NT2/D1 (cell line): ENCODE data around the gene SLC9A7.

Source experiments
- DNase-seq: peaks from one replicate; pipeline ENCODE4 v3.0.0-alpha.2; 2011; ENCODE audit warnings: low read depth, low spot score
- H3K27me3 ChIP-seq: 2 replicates; pipeline ENCODE4 v1.6.0; 2011; ENCODE audit warnings: mild to moderate bottlenecking; ENCODE audit not compliant: insufficient read length, insufficient read depth
- H3K36me3 ChIP-seq: 2 replicates; pipeline ENCODE4 v1.6.1; 2011; ENCODE audit warnings: mild to moderate bottlenecking, low read length, mixed read lengths; ENCODE audit not compliant: insufficient read depth, insufficient read length
- H3K4me1 ChIP-seq: 2 replicates; pipeline ENCODE4 v1.5.1; 2011; ENCODE audit not compliant: insufficient read depth, insufficient read length
- H3K4me3 ChIP-seq: 2 replicates; pipeline ENCODE4 v1.5.1; 2011; ENCODE audit warnings: low read depth; ENCODE audit not compliant: insufficient read length
- H3K9ac ChIP-seq: 2 replicates; pipeline ENCODE4 v1.6.0; 2011; ENCODE audit warnings: low read depth; ENCODE audit not compliant: insufficient read length
- H3K9me3 ChIP-seq: 2 replicates; pipeline ENCODE4 v1.5.1; 2011; ENCODE audit warnings: mild to moderate bottlenecking, low read length; ENCODE audit not compliant: insufficient read depth
- SUZ12 ChIP-seq: IDR thresholded peaks from 2 replicates; pipeline ENCODE4 v1.6.1; 2011; ENCODE audit not compliant: insufficient read length, insufficient read depth; ENCODE audit errors: extremely low read depth
- YY1 ChIP-seq: IDR thresholded peaks from 2 replicates; pipeline ENCODE4 v1.6.1; 2011; ENCODE audit not compliant: insufficient read length, insufficient read depth
- ZNF274 ChIP-seq: IDR thresholded peaks from 2 replicates; pipeline ENCODE4 v1.6.1; 2011; ENCODE audit warnings: mild to moderate bottlenecking, low read depth, low read length

SLC9A7 gene

DNA sequence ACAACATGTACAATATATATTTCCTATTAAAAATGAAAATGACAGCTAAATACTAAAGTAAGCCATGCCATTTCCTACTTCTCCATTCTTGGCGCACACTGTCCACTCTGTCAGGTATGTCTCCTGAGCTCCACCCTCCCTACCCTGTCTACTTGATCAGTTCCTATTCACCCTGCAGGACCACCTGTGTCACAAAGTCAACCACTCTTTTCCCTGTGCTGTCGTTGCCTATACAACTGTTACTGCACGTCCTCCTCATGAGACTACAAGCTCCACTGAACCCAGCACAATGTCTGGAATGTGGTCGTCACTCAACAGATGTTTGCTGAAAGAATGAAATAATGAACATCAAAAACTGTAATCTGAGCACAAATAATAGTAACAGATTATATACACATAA is 54.9 kb downstream of the SLC9A7 start:
- Histone ChIP-seq H3K27me3 (no peaks in the 10 kb centered on the region), H3K9me3 (no peaks in the 10 kb centered on the region)
- TF ChIP-seq SUZ12, result no peak
- TF ChIP-seq YY1, result no peak
- TF ChIP-seq ZNF274, result no peak

DNA sequence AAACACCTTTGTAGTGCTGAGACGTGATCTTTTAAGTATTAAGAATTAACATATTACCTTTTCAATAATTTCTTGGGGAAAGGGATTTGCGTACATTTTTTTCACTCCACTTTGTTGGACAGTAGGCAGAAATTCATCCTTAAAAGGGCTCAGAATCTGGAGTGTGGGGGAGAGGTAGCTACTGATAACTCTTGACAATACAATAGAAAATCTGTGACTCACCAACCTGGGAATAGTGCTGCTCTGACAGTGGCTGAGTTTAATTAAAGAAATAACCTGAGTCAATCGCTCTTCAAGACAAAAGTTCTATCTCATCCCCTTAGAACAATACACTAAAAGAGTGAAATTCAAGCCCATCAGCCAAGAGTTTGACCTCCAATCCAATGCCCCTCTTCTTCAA is 60.2 kb downstream of the SLC9A7 start:
- Histone ChIP-seq H3K36me3 (no peaks in the 10 kb centered on the region), H3K27me3 (no peaks in the 10 kb centered on the region), H3K9ac (no peak overlapping the region), H3K4me1 (no peaks in the 10 kb centered on the region), H3K9me3 (no peaks in the 10 kb centered on the region), H3K4me3 (no peak overlapping the region)
- no peak for TF ChIP-seq YY1
- no peak for TF ChIP-seq SUZ12
- TF ChIP-seq ZNF274, result no peak
- DNase-seq, result no peak

More for the DNA sequence above, 54.9 kb downstream of the SLC9A7 start:
- no peak for DNase-seq
- Histone ChIP-seq H3K4me1 (no peaks in the 10 kb centered on the region), H3K4me3 (no peak overlapping the region), H3K9ac (no peak overlapping the region), H3K36me3 (no peaks in the 10 kb centered on the region)

DNA sequence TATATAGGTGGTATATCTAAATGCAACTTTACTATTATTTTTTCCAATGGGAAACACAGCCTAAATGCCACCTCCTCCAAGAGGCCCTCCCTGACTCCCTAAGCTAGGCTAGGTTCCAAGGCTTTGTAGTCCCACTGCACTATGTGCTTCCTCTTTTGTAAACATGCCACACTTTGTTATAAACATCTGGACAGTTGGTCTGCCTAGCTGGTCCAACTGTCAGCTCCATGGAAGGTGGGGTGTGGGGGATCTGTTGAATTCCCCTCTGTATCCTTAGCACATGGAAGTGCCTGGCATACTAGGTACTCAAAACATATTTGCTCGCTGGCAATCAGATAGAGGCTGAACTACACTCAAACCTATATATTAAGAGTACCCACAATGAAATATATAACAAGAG is 63.4 kb downstream of the SLC9A7 start:
- no peaks in the 10 kb centered on the region for H3K9me3 ChIP-seq
- H3K4me1 ChIP-seq, result no peaks in the 10 kb centered on the region
- no peak overlapping the region for H3K4me3 ChIP-seq
- no peaks in the 10 kb centered on the region for H3K27me3 ChIP-seq
- H3K36me3 ChIP-seq, result no peaks in the 10 kb centered on the region
- H3K9ac ChIP-seq, result no peak overlapping the region
- no peak for DNase-seq
- TF ChIP-seq ZNF274, result no peak
- no peak for TF ChIP-seq YY1
- no peak for TF ChIP-seq SUZ12

DNA sequence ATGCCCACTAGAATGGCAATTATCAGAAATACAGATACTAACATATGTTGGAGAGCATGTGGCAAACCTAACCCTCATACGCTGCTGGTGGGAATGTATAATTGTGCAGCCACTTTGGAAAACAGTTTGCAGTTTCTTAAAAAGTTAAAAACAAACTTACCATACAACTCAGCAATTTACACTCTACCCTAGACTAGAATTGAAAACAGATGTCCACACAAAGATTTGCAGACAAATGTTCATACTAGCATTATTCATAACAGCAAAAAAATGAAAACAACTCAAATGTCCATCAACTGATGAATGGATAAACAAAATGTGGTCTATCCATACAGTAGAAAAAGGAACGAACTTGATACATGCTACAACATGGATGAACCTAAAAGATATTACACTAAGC is 64.4 kb downstream of the SLC9A7 start:
- H3K36me3 ChIP-seq, result no peaks in the 10 kb centered on the region
- no peak overlapping the region for H3K9ac ChIP-seq
- no peaks in the 10 kb centered on the region for H3K4me1 ChIP-seq
- H3K27me3 ChIP-seq, result no peaks in the 10 kb centered on the region
- no peak for TF ChIP-seq YY1
- DNase-seq, result no peak
- no peaks in the 10 kb centered on the region for H3K9me3 ChIP-seq
- no peak overlapping the region for H3K4me3 ChIP-seq

DNA sequence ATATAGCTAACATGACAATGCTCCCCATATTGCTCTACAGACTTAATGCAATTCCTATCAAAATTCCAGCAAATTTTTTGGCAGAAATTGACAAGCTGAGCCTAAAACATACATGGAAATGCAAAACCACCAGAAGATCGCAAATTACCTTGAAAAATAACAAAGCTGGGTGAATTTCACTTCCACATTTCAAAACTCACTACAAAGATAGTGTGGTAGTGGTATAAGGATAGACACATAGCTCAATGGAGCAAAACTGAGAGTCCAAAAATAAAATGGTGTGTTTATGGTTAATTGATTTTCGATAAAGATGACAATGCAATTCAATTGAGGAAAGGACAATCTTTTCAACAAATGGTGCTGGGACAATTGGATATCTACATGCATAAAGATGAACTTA is 65.8 kb downstream of the SLC9A7 start:
- no peak overlapping the region for H3K9ac ChIP-seq
- no peaks in the 10 kb centered on the region for H3K4me1 ChIP-seq
- no peaks in the 10 kb centered on the region for H3K9me3 ChIP-seq
- H3K36me3 ChIP-seq, result no peaks in the 10 kb centered on the region
- no peak overlapping the region for H3K4me3 ChIP-seq
- H3K27me3 ChIP-seq, result no peaks in the 10 kb centered on the region
- TF ChIP-seq ZNF274 (no peak), YY1 (no peak), SUZ12 (no peak)
- DNase-seq, result no peak

DNA sequence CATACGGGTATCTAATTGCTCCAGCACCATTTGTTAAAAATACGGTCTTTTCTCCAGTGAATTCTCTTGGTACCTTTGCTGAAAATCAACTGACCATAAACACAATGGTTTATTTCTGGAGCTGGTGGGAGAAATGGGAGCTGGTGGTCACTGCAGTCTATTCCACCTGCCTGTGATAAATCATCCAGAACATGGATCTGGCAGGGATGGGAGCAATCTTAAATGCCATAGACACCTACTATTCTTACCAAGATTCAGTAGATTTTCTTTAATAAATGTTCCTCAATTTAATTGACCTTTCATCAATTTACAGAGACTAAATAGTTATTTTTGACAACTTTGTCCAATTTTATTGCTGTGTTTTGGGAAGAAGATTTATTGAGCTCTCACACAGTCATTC is 68.1 kb downstream of the SLC9A7 start:
- Histone ChIP-seq H3K9me3 (no peaks in the 10 kb centered on the region), H3K9ac (no peak overlapping the region), H3K36me3 (no peaks in the 10 kb centered on the region), H3K4me1 (no peaks in the 10 kb centered on the region), H3K27me3 (no peaks in the 10 kb centered on the region), H3K4me3 (no peak overlapping the region)
- DNase-seq, result no peak
- no peak for TF ChIP-seq SUZ12
- no peak for TF ChIP-seq YY1
- no peak for TF ChIP-seq ZNF274

DNA sequence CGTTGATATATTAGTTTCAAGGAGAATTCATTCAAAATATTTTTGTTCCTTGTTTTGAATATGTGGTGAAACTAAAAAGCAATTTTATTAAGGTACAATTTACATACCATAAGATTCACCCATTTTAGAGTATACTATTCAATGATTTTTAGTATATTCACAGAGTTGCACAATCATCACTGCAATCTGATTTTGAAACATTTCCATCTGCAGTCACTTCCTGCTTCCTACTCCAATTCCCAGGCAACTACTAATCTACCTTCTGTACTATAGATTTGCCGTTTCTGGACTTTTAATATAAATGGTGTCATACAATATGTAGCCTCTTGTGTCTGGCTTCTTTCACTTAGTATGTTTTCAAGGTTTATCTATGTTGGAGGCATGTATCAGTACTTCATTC is 71.3 kb downstream of the SLC9A7 start:
- Histone ChIP-seq H3K4me3 (no peak overlapping the region), H3K36me3 (no peaks in the 10 kb centered on the region), H3K9ac (no peak overlapping the region), H3K4me1 (no peaks in the 10 kb centered on the region), H3K27me3 (no peaks in the 10 kb centered on the region), H3K9me3 (no peaks in the 10 kb centered on the region)
- TF ChIP-seq SUZ12 (no peak), YY1 (no peak), ZNF274 (no peak)
- DNase-seq, result no peak
